Right ventricle myocardium superior (tissue), 1 donor: ENCODE data around the gene DLG5. TPM values are rescaled to one million over a fixed set of nuclear protein-coding genes. Genes with fewer than 3 reads are reported as not detected.

ENCODE experiments used
- ATAC-seq: fragments of 200-7000 bp; cut with Tn5 transposase; one replicate; pipeline ENCODE4 v1.9.1; 2020; ENCODE audit warnings: mild to moderate bottlenecking; ENCODE audit not compliant: poor library complexity
- DNase-seq: peaks from one replicate; pipeline ENCODE4 v3.0.0-alpha.2; 2020
- intact Hi-C: fragments of 100-400 bp; cut with DNase I; formaldehyde crosslinking; loops from one replicate; pipeline ENCODE4 v1.11.2; 2022
- total RNA-seq: library from RNA; stranded (reverse); fragmentation: NEBNext Ultra II Directional; extraction: Animal tissue kit (Norgen Biotek cat#: 25700); gene quantifications from one replicate; pipeline ENCODE4 v1.2.1, GENCODE V29; 2021
- donor health status: DM: no; HTN: yes; CAD: no; lungs with severe emphysema.

The DLG5 gene
- total RNA-seq, 1 donor from 2014 or later: 8.8 TPM

DNA sequence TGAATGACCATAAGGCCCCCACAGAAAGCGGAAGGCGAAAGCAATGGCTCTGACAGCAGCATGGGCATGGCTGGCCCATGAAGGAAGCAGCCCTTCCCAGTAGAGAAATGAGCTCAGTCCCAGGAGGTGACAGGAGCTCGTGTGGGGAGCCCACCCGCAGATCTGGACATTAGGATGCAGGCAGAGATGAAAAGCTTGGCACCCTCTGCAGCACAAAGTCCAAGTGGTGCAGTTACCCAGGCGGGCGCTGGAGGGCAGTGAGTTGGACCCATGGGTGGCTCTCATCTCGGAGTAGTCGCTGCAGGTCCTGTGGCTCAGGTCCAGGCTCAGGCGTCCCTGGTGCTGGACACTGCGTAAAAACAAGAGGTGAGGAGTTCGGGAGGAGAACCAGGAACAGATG lies 109.0 kb downstream of the DLG5 start:
- intact Hi-C loops: no loop called here
- ATAC-seq (no peak), DNase-seq (no peak)

DNA sequence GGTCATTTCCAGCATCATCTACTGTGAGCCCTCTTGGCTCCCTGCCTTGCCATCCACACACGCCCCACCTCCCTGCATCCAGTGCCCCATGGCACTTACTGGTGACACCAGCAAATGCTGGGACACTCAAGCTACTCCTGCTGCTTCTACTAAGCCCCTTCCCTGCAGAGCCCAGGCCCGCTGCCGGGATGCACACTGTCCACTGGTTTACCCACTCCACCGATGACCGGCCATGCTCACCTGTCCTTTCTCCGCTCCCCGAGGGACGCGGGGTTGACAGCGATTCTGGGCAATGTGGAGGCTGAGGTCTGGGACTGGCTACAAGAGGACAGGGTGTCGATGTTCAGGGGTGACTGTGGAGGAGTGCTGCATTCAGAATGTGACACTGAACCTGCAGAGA lies 110.2 kb downstream of the DLG5 start:
- no peak for DNase-seq

DNA sequence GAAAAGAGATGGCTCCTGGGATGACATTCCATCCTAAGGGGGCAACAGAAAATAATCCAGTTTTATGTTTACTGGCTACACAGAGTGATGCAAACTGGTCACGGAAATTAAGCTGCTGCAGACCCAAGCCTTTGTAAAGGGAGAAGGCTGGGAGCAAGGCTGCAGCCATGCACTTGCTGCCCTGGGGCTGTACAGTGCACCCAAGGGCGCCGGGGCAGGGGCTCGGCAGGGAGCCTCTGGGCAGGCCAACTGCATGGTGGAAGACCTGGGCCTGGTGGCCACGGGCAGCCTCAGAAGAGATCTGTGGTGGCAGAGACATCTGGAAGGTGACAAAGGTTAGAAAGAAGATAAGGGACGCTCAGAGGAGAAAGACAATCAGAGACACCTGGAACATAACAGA lies 113.8 kb downstream of the DLG5 start:
- DNase-seq (no peak), ATAC-seq (no peak)
- intact Hi-C loops: no loop called here

More for the DNA sequence above, 110.2 kb downstream of the DLG5 start:
- no peak for ATAC-seq
- intact Hi-C loops: no loop called here

DNA sequence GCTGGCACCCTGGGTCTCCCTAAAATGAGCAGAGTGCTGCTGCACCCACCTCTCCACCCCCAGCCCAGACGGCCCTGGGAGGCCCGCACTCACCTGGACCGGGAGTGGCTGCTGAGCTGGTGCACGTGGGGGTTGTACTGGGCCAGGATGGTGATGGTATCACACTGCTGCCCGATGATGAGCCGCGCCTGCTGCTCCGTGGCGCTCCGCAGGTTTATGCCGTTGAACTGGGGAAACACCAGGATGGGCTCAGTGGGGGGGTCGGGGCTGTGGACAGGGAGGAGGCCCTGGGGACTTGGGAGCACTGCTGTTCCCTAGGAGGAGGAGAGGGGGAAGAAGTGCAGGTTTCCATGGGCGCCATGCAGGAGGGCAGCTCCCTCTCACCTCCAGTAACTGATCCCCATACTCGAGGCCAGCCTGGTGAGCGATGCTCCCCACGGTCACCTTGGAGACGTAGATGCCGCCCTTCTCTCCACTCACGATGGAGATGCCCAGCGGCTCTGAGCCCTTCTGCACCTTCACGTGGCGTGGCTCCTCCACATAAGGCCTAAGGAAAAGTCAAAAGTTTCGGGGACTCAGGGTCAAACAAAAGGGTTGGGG lies 114.6 kb downstream of the DLG5 start:
- DNase-seq: no peak
- intact Hi-C loops: no loop called here
- no peak for ATAC-seq

DNA sequence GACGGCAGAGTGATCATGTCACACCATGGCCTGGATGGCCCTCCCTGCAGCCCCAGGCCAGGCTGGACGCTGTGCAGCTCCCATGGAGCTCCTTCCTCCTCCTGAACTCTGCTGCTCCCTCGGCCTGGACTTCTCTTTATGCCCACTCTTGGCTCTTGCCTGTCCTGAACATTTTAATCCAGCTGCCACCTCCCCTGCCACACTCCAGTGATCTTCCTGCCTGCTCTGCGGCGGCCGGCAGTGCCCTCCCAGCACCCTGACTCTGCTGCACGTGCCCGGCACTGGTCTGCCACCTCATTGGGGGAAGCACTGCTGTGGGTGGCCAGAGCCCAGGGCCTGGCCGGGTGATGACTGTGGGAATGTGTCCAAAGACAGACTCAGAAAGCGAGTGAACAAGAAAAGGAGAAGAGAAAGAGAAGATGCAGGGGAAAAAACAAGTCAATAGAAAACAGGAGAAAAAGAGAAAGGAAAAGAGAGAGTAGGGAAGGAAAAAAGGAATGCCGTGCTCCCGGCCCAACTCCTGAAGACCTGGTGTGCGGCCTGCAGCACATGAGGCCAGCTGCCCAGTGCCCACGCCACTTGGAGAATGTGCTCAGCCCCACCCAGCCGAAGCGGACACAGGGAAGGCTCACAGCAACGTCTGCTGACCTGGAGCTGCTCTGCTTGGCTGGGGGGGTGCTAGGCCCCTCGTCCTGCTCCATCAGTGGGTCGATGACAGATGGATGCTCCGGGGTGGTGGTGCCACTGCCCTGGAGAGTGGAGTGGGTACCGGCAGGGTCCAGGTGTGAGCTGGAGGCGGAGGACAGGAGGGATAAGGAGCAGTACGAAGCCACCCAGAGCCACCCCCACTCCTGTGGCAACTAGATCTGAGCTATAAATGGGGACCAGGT lies 115.9 kb downstream of the DLG5 start:
- no peak for ATAC-seq
- peak; percentile 31 for DNase-seq
- intact Hi-C loops: no loop called here

DNA sequence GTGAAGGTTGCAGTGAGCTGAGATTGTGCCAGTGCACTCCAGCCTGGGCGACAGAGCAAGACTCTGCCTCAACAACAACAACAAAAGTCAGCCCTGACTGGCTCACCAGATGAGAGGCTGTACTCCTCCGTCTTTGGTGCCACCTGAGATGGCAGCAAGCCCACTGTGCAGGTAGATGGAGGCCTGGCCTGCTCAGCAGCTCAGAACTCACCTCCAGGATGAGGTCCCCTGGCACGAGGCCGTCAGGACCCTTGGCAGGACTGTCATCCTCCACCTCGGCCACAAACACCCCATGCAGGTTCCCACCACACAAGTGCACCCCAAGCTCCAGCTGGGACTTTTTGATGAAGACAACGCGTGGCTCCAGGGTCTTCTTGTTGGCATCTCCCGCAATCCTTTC lies 117.2 kb downstream of the DLG5 start:
- no peak for DNase-seq
- intact Hi-C loops: no loop called here
- ATAC-seq: no peak

DNA sequence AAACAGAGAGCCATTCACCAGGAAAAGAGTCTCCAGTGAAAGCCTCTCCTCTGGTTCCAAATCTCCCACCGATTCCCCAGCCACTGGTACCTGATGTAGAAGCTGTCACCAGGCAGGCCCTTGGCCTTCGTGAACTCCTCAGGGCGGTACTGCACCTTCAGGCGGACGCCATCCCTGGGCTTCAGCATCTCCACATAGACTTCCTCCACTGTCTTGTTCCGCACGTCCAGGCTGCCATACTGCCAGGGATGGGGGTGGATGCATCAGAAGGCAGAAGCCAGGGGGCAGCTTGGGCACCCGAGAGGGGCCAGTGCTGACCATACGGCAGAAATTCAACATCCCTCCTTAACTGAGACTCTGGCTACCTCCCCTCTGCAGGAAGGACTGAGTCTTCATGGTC lies 118.8 kb downstream of the DLG5 start:
- no peak for ATAC-seq
- intact Hi-C loops: no loop called here
- no peak for DNase-seq

DNA sequence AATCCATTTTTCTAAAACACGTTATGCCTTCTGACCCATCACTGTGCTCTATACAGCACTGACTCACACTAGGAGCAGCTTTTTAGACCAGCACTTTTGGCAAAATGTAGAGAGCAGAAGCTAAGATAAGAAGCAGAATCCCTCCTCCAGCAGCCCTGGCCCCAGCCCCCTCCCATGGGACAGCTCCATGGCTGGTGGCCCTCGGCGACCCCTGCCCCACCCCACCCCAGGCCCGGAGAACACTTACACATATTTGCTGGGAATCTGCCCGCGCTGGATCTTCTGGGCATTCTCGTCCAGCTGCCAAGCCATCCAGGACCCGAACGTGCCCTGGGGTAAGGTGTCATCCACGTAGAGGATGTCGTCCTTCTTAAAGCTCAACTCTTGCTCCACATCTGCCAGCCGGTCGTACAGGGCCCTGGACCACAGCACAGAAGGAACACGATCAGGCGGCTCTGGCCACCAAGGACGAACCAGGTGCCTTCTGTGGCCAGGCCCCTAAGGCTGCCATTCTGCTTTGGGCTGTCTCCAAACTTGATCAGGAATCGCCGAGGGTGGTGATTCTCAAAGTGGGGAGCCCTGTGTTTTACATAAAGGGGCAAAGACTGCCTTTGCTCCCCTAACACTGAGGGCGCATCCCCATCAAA lies 119.9 kb downstream of the DLG5 start:
- intact Hi-C loops: no loop called here
- ATAC-seq (no peak), DNase-seq (no peak)

DNA sequence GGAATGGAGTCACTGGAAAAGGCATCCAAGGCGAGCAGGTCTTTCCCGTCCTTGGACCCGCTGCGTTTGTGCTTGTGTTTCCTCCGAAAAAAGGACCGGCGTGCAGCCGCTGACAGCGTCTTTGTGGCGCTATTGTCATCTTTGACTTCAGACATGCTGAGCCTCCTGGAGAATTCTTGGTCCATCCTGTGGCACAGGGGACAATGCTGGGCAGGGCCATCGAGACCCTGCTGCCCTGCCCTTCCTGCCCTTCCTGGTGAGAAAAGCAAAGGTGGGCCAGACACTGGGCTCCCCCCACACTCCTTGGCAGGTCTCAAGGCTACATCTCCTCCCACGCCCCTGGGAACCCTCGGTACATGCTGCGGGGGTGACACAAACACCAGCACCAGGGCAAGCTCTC lies 120.9 kb downstream of the DLG5 start:
- ATAC-seq (no peak), DNase-seq (no peak)
- intact Hi-C loops: no loop called here

DNA sequence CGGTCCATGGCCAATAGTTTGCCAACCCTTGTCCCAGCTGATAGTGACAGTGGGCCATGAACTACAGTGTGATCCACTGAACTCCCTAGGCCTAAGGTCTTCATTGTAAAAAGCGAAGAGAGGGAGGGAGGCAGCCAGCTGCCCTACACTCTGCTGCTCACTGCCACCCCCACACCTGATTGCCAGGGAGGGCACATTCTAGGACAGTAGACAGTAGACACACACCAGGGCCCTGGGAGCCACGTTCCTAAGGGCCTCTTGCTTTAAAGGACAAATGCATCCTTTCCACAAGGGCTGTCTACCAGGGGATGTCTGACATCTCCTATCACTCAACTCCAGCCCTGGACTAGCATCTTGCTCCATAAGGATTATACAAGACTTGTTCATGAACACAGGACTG lies 122.2 kb downstream of the DLG5 start:
- intact Hi-C loops: no loop called here
- no peak for DNase-seq
- no peak for ATAC-seq

DNA sequence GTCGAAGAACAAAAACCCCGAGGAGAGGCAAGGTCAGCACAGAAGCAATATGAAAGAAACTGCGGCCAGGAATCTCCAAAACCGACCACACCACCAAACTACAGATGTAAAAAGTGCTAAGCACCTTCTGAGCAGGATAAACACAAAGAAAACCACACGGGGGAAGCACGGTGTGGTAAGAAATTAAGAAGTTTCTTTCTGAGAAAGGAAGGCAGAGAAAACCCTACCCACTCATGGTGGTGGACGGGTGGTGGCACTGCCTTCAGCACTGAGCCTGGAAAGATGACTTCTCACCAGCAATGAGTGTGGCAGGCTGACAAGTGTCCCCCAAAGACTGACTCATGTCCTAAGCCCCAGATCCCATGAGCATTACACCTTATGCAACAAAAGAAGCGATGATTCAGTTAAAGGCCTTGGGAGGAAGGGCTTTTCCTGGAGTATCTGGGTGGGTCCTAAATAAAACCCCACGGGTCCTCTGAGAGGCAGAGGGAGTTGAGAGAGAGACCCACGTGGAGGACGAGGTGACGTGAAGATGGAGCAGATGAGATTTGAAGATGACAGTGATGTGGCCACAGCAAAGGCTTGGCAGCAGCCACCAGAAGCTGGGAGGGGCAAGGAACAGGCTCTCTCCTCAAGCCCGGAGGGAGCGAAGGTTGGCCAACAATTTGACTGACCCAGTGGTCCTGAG lies 124.9 kb downstream of the DLG5 start:
- ATAC-seq (no peak), DNase-seq (no peak)
- intact Hi-C loops: no loop called here

DNA sequence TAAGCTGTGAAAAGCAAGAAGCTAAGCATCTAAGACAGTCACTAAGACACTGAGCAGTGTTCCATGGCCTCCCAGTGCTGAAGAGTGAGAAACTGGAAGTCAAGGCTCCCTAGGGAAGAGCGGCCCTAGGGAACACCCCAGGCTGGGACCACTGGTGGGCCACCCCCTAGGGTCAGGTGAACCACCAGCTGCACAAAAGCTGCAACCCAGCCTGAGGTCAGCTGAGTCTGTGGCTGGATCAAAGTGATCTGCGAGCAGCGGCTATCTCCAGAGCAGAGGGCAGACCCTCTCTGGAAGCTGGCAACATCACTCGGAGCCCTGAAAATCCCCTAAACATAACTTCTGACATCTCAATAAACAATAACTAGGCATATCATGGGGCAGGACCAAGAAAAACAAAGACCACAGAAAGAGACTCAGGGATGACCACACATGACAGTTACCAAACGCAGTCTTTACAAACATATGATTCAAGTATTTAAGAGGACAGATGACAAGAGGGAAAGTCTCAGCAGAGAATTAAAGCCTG lies 125.8 kb downstream of the DLG5 start:
- DNase-seq: no peak
- ATAC-seq: no peak
- intact Hi-C loops: no loop called here

DNA sequence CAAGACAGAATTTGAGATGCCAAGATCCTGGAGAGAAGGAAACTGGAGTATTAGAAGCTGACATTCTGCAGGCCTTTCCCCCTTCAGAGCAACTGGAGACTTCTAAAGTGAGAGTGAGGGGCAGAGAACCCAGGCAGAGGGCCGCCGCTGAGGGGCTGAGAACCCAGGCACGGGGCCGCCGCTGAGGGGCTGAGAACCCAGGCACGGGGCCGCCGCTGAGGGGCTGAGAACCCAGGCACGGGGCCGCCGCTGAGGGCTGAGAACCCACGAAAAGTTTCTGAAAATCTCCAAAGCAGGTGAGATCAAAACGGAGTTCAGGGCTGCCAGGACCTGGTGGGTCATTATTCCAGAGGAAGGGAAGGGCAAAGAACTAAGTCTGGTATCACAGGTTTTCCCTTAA lies 126.2 kb downstream of the DLG5 start:
- no peak for ATAC-seq
- no peak for DNase-seq
- intact Hi-C loops: no loop called here

DNA sequence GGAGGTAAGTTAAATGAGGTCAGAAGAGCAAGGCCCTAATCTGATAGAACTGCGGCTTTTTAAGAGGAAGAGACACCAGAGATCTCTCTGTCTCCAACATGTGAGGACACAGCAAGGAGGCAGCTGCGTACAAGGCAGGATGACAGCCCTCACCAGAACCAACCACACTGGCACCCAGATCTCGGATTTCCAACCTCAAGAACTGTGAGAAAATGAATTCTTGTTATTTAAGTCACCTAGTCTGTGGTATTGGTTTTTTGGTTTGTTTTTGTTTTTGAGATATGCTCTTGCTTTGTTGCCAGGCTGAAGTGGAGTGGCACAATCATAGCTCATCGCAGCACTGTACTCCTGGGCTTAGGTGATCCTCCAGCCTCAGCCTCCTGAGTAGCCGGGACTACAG lies 127.2 kb downstream of the DLG5 start:
- intact Hi-C loops: no loop called here
- DNase-seq: no peak
- ATAC-seq: no peak

DNA sequence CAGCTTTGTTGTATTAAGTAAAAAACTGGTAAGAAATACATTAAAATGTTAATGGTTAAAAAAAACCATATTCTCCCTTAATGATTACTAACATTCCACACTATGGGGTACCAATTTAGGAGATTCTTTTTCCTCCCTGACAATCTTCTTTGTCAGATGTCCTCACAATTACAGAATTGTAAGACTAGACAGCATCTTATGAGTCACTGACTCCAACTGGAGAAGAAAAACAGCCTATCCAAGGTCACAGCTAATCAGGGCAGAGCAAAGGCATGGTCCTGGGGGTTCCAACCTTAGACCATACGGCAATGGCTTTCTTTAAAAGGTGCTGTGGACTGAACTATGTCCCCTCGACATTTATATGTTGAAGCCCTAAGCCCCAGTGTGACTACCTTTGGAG lies 127.6 kb downstream of the DLG5 start:
- DNase-seq: no peak
- ATAC-seq: no peak
- intact Hi-C loops: no loop called here

DNA sequence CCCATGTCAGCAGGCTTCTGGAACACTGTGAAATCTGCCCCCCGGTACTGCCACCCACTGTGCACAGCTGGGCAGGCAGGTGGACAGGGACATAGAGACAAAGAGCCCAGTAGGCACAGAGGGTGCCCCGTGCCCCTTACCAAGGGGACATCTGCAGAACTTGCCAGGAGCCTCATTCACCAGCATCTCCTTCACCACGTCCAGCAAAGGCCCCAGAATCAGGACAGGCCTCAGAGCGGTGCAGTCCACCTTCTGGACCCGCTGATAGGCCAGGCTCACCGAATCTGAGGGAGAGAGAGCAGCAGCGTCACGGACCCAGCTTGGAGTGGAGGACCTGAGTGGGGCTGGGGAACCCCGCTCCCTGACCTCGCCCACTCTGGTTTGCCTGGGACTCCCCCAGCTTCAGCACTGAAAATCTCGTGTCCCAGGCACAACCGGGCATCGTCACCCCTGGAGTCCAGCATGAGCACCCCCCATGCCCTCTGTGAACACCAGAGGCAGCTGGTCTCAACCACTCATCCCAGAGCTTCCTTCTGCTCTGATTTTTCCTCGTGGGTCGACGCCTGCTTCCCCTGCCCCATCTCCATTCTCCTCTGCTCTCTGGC lies 130.1 kb downstream of the DLG5 start:
- DNase-seq: no peak

DNA sequence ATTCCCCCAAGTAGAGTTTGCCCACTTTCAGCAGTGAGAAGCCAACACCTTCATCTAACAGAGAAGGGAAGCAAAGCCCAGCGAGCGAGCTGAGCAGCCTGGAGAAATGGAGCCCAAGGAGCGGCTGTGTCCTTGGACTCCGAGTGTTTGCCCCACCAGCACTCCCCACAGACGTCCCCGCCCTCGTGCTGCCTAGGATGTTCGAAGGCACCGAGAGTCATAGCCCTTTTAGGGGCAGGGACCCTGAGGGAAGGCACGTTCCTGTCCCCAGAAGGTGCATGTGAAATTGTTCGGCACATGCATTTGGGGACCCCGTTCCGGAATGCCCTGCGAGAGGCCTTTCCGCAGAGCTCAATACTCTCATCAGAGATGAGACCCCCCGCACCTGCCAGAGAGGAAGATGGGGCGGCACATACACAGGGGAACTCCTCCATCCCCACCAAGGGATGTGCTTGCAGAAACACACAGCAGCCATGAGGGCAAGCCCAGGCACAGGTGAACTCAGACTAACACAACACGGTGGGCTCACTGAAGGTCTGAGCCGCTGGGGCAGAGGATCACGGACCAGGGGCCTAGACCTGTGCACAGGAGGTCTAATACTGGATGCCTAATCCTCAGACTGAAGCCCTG lies 131.0 kb downstream of the DLG5 start:
- DNase-seq (no peak), ATAC-seq (no peak)
- intact Hi-C loops: no loop called here

More for the DNA sequence above, 130.1 kb downstream of the DLG5 start:
- intact Hi-C loops: no loop called here
- ATAC-seq: no peak
